ES-I3 (cell line): ENCODE measurements around the gene CEACAM5.

ENCODE experiments used
- H3K36me3 ChIP-seq: 2 replicates; pipeline ENCODE4 v1.6.1; 2013; ENCODE audit warnings: mild to moderate bottlenecking, low read length, control low read depth, moderate library complexity; ENCODE audit not compliant: insufficient read depth
- H3K4me1 ChIP-seq: 2 replicates; pipeline ENCODE4 v1.6.1; 2013; ENCODE audit warnings: mild to moderate bottlenecking, control low read depth, low read length; ENCODE audit not compliant: insufficient read depth
- H3K9ac ChIP-seq: 2 replicates; pipeline ENCODE4 v1.6.1; 2013; ENCODE audit warnings: low read depth, mild to moderate bottlenecking, low read length, moderate library complexity
- H3K9me3 ChIP-seq: 2 replicates; pipeline ENCODE4 v1.6.1; 2013; ENCODE audit warnings: mild to moderate bottlenecking, low read length, moderate library complexity; ENCODE audit not compliant: control insufficient read depth, insufficient read depth

Gene CEACAM5

GRCh38 chr19:41695745-41696144, 12.7 kb upstream of the CEACAM5 start:
- H3K4me1 ChIP-seq, result no peaks in the 10 kb centered on the region
- H3K9ac ChIP-seq, result no peak overlapping the region
- H3K9me3 ChIP-seq, result no peaks in the 10 kb centered on the region
- no peaks in the 10 kb centered on the region for H3K36me3 ChIP-seq

- H3K36me3 ChIP-seq, result no peaks in the 10 kb centered on the region
- no peaks in the 10 kb centered on the region for H3K4me1 ChIP-seq
- H3K9me3 ChIP-seq, result no peaks in the 10 kb centered on the region
- no peak overlapping the region for H3K9ac ChIP-seq
Observed at GRCh38 chr19:41696402-41697197, 11.8 kb upstream of the CEACAM5 start.

GRCh38 chr19:41697198-41697855, 11.1 kb upstream of the CEACAM5 start:
- Histone ChIP-seq H3K9me3 (no peaks in the 10 kb centered on the region), H3K36me3 (no peaks in the 10 kb centered on the region), H3K9ac (no peak overlapping the region), H3K4me1 (no peaks in the 10 kb centered on the region)

GRCh38 chr19:41698746-41699230, 9.6 kb upstream of the CEACAM5 start:
- H3K36me3 ChIP-seq, result no peaks in the 10 kb centered on the region
- no peaks in the 10 kb centered on the region for H3K9me3 ChIP-seq
- no peak overlapping the region for H3K9ac ChIP-seq
- H3K4me1 ChIP-seq, result no peaks in the 10 kb centered on the region

- no peaks in the 10 kb centered on the region for H3K9me3 ChIP-seq
- H3K9ac ChIP-seq, result no peak overlapping the region
- no peaks in the 10 kb centered on the region for H3K4me1 ChIP-seq
- H3K36me3 ChIP-seq, result no peaks in the 10 kb centered on the region
Observed at GRCh38 chr19:41699231-41699967, 9.0 kb upstream of the CEACAM5 start.

- no peaks in the 10 kb centered on the region for H3K4me1 ChIP-seq
- H3K9me3 ChIP-seq, result no peaks in the 10 kb centered on the region
- no peaks in the 10 kb centered on the region for H3K36me3 ChIP-seq
- no peak overlapping the region for H3K9ac ChIP-seq
Observed at GRCh38 chr19:41699968-41700323, 8.5 kb upstream of the CEACAM5 start.

- Histone ChIP-seq H3K9me3 (no peaks in the 10 kb centered on the region), H3K36me3 (no peaks in the 10 kb centered on the region), H3K9ac (no peak overlapping the region), H3K4me1 (no peaks in the 10 kb centered on the region)
Observed at GRCh38 chr19:41700381-41701195, 7.8 kb upstream of the CEACAM5 start.

- no peaks in the 10 kb centered on the region for H3K36me3 ChIP-seq
- H3K9ac ChIP-seq, result no peak overlapping the region
- H3K4me1 ChIP-seq, result no peaks in the 10 kb centered on the region
- H3K9me3 ChIP-seq, result no peaks in the 10 kb centered on the region
Observed at GRCh38 chr19:41701401-41702075, 6.9 kb upstream of the CEACAM5 start.

- Histone ChIP-seq H3K4me1 (no peaks in the 10 kb centered on the region), H3K9me3 (no peaks in the 10 kb centered on the region), H3K9ac (no peak overlapping the region), H3K36me3 (no peaks in the 10 kb centered on the region)
Observed at GRCh38 chr19:41702171-41702651, 6.2 kb upstream of the CEACAM5 start.

GRCh38 chr19:41703602-41704293, 4.7 kb upstream of the CEACAM5 start:
- H3K4me1 ChIP-seq, result no peaks in the 10 kb centered on the region
- H3K9me3 ChIP-seq, result no peaks in the 10 kb centered on the region
- H3K9ac ChIP-seq, result no peak overlapping the region
- no peaks in the 10 kb centered on the region for H3K36me3 ChIP-seq

- Histone ChIP-seq H3K36me3 (no peaks in the 10 kb centered on the region), H3K4me1 (no peaks in the 10 kb centered on the region), H3K9ac (no peak overlapping the region), H3K9me3 (no peaks in the 10 kb centered on the region)
Observed at GRCh38 chr19:41705393-41706174, 2.8 kb upstream of the CEACAM5 start.

GRCh38 chr19:41706741-41707501, 1.5 kb upstream of the CEACAM5 start:
- Histone ChIP-seq H3K9ac (peak overlapping the region; percentile 34; the same call in 1 of the 2 replicates), H3K4me1 (no peaks in the 10 kb centered on the region), H3K36me3 (no peaks in the 10 kb centered on the region), H3K9me3 (no peaks in the 10 kb centered on the region)
